Esophagus squamous epithelium (tissue), 4 donors: ENCODE data around the gene TMEM127.

Experiments
- CTCF ChIP-seq, 6 experiments: fragments of 450-650 bp in 4 of 6; fragments of 200-600 bp in 2 of 6; sonication (generic) in 2 of 6; IDR thresholded peaks; one replicate each; pipeline ENCODE4 v1.5.1; 2016 to 2019; ENCODE audit warnings: antibody characterized with exemption in 6 of 6, mild to moderate bottlenecking in 4 of 6, moderate library complexity in 4 of 6
- POLR2A ChIP-seq, 4 donors: fragments of 450-650 bp; IDR thresholded peaks; one replicate each; pipeline ENCODE4 v1.6.1; 2017; ENCODE audit warnings: antibody characterized with exemption in 4 of 4, mild to moderate bottlenecking in 4 of 4, moderate library complexity in 3 of 4

GRCh38 chr2:96233436-96233835 lies 32.4 kb downstream of the TMEM127 start:
- TF ChIP-seq POLR2A (IDR thresholded peaks at IDR 0.05): no peak
- no peak for TF ChIP-seq CTCF (IDR thresholded peaks at IDR 0.05)
